Stimulated activated CD4-positive, alpha-beta T cell treated with anti-CD3 and anti-CD28 coated beads, Interleukin-15, amount 100 ng/mL, for 24 hours (primary cell): ENCODE data around the gene SH3RF3.

Source experiments
- DNase-seq: peaks from one replicate; pipeline ENCODE4 v3.0.0-alpha.2; 2020

SH3RF3 gene

DNA sequence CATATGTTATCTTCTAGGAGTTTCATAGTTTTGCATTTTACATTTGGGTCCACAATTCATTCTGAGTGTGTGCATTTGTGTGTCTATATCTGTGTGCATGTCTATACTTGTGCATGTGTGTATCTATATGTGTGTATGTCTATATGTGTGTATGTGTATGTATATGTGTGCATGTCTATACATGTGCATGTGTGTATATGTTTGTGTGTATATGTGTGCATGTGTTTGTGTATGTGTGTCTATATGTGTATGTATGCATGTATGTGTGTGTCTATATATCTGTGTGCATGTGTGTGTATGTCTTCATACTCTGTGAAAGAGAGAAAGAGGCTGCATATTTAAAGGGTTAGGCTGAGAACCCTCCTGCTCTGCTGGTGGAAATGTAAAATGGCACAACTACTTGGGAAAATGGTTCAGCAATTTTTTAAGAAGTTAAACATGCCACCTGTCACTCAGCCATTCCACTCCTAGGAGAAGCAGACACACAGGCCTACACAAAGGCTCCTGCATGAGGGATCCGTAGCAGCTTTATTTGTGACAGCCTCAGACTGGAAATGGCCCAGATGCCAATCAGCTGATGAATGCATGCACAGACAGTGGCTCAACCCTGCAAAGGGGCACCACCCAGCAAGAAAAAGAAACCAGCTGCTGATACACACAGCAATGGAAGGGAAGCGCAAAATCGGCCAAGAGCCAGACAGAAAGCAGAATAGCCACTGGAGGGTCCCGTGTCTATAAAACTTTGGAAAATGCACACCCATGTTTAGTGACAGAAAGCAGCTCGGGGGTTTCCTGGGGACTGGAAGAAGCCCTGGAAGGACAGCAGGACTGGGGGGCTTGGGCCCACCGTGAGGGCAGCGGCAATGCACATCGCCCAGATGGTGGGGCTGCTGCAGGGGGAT is 337.9 kb downstream of the SH3RF3 start:
- no peak for DNase-seq

DNA sequence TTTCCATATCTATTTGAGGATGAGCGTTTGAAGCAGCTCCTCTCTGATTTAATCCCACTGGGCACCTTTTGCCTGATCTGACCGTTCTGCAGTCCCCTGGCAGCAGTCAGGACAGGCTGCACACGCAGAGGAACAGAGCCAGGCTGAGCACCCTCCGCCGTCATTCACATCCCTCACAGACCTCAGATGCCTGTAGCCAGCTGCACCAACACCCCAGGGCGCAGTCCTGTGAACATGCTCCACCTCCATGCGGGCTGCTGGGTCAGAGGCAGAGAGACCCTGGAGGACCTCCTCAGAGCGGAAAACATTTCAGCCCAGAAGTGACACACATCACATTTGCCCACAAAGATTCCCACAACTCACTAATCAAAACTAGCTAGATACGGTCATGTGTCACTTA is 338.7 kb downstream of the SH3RF3 start:
- no peak for DNase-seq

DNA sequence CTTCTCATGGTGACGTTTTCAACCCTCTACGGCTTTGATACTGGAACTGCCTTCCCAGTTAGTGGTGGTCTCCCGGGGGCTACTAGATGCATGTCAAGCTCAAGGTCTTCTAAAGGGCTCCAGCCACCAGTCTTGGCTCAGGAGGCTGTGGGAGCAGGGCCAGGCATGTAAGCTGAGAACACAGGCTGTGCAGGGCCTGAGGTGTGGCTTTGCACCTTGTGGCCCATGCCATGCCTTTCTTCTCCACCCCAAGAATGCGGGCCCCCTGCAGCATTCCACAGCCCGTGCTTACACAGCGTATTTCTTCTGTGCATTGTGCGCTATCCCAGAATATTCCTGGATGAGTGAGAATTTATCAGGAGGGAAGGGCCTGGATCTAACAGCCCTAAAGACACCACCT is 339.9 kb downstream of the SH3RF3 start:
- no peak for DNase-seq

DNA sequence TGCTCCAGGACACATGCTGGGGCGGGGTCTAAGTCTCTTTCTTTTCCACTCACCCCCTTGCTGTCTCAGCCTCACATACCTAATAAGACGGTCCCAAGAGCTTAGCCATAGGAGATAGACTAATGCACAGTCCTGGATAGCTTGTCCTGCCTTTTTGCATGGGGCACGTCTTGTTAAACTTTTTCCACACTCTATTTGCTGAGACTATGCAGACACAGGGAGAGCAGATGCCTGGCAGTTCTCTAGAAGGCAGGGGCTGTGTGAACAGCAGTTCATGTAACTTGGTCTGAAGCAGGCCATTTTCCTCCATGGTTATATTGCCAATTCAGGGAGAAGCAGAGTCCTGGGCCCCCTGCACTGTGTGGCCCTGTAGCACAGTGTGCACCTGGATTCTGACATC is 342.7 kb downstream of the SH3RF3 start:
- DNase-seq = no peak

DNA sequence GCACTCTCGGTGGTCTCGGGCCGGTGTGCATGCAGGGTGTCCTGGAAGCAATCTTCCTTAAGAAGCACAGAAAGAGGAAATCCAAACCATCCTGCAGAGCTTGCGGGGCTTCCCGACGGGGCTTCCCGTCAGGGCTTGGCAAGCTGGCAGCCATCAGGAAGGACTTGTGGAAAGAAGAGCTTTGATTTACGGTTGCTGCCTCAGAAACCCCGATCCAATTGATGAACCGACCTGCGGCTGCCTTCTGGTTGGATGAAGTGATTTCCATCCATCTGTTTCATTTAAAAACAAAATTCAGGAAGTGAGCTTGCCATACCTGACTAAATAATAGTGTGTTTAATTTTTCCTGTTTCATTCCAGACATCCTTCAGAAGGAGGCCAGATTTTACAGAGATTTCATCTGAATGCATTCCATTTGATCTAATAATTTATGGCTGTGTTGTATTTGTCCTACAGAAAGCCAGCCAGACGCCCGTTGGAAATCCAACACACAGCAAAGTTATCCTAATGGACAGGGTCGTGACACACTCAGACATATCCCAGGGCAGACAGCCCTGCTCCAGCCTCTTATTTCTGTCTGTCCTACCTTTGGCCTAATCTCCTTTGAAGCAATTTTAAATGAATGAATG is 343.4 kb downstream of the SH3RF3 start:
- no peak for DNase-seq

DNA sequence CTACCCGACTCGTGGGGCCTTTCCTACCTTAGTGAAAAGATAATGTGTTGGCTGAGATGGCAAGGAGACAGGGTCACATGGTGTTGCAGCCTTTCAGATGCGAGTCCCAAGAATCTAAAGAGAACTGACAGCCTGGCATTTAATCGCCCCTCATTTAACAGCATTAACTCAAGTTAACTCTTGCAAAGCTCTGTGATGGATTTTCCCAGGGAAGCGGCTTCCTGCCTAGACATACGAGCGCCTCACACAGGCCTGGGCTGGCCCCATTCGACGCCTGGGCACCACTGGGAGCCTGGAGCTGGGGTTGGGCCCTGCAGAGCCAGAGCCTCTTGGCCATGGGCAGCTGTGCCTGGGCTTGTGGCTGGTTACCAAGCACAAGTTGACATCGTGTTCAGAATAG is 344.0 kb downstream of the SH3RF3 start:
- no peak for DNase-seq

DNA sequence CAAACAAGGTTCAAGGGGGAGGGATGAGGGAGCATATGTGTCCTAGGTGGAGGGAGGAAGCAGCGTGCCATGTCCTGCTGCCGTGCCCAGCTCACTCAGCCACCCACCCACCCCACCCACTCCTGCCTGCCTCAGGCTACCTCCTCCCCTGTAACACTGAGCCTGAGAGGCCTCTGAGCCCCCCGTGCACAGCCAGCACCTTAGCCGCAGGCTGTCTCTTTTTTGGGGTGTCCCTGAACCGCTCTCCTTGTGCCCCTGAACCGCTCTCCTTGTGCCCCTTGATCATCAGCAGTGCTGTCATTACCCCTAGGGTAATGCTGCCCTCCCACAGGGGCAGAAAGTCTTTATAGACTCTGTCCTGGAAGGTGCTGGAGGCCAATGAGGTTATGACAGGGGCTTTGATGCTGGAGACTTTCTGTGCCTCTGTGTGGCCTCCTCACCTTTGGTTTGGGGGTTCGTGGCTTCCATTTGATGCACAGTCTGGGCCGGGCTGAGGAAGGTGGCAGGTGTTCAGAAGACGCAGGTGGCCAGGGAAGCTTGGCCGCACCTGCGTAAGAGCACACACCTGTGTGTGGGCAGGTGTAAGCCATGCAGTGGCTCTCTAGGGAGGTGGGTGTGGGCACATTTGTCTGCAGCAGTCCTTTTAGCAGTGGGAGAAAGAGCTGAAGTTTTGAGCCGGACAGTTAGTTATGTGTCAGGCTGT is 344.8 kb downstream of the SH3RF3 start:
- no peak for DNase-seq

DNA sequence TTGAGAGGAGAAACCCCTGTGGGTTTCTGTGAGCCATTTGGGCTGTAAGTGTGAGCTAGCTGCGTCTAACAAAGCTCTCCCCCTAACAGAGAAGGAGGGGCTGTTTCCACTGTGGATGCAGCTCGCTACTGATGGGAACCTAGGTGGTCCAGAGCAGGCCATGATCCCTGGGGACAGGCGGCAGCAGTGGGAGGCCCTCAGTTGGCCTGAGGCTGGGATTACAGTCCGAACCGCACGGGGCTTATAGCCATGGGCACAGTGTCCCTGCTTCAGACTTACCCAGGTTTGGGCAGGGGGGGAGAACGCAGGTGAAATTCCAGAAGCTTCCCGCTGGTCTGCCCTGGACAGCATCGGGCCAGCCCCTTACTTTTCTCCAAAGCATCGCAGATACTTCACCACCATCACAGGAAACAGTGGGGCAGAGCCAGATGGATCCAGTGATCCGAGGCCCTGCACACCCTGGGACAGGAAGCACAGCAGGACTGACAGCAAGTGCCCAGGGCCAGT is 345.4 kb downstream of the SH3RF3 start:
- DNase-seq = no peak

DNA sequence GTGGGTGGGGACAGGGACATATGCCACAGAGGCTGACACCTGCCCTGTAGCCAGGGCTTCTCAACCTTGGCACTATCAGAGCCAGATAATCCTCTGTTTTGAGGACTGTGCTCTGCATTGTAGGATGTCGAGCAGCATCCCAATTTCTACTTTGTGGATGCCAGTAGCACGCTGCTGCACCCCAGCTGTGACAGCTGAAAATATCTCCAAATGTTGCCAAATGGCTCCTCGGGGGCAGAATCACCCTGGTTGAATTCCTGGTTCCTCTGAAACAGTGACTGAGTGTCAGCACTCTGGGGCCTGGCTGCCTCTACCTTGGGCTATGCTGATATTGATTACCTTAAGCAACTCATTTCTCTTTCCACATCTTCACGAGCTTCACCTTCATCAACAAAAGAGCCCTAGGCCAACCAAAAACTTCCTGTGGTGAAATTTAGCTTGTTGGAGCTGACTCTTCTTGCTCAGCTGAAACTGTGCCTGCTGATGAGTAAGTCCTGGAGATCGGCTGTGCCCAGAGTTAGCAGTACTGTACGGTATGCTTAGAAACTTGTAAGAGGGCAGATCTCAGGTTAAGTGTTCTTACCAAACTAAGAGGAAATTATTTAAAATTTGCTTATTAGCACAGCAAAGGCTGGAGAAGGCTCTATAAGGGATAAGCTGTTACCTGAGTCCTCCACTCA is 346.7 kb downstream of the SH3RF3 start:
- DNase-seq = no peak

DNA sequence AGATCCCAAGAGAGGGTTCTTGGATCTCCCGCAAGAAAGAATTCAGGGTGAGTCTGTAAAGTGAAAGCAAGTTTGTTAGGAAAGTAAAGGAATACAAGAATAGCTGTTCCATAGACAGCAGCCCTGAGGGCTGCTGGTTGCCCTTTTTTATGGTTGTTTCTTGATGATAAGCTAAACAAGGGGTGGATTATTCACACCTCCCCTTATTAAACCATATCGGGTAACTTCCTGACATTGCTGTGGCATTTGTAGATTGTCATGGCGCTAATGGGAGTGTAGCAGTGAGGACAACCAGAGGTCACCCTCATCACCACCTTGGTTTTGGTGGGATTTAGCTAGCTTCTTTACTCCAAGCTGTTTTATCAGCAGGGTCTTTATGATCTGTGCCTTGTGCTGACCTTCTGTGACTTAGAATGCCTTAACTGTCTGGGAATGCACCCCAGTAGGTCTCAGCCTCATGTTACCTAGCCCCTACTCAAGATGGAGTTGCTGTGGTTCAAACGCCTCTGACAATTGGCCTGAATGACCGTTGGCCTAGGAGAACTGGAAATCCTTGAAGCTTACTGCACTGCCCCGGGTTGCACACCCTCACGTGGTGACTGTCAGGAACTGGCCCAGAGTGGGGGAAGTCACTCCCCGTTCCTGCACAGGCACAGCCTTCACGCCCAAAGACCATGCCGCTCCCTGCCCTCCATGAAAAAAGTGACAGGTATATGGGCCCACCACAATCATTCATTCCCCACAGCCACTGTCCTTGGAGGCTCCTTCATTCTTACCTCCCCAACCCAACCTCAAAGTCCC is 347.8 kb downstream of the SH3RF3 start:
- no peak for DNase-seq

DNA sequence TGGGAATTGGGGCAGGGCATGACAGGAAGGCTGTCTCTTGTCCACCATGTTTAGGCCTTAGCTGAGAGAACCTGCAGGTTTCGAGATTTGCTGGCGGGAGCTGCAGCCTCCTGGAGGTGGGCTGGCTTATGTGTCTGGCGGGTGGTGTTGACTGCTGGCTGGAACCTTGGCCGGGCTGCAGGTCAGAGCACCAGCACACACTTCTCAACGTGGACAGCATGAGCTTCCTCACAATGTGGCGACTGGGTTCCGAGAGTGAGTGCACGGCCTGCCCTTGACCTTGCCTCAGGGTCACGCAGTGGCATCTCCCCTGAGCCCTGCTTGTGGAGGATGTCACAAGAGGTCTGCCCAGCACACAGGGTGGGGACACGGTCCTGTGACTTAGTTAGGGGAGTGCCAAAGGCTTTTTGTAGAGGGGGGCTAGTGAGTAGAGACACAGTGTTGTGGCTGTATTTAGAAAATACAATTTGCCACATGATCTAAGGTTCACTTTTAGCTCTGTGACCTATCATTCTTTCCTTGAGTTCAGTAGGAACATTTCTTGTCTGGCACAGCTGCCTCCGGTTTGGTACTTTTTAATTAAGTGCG is 350.0 kb downstream of the SH3RF3 start:
- no peak for DNase-seq

DNA sequence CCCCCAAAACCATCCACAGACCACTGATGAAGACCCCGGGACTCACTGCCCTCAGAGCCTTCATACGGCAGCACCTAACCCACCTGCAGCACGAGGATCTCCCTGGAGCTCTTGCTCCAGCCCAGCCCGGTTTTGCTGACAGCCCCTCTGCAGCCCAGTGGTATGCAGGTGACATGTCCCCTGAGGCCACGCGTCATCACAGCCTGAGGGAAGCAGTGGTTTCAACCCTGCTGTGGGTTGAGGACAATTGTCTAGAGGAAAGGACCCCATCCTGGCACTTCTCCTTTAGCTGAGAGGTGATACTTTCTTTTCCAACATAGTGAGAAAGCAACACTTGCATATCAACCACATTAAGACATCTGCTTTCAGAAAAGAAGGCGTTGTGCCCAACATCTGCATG is 350.8 kb downstream of the SH3RF3 start:
- DNase-seq = no peak

DNA sequence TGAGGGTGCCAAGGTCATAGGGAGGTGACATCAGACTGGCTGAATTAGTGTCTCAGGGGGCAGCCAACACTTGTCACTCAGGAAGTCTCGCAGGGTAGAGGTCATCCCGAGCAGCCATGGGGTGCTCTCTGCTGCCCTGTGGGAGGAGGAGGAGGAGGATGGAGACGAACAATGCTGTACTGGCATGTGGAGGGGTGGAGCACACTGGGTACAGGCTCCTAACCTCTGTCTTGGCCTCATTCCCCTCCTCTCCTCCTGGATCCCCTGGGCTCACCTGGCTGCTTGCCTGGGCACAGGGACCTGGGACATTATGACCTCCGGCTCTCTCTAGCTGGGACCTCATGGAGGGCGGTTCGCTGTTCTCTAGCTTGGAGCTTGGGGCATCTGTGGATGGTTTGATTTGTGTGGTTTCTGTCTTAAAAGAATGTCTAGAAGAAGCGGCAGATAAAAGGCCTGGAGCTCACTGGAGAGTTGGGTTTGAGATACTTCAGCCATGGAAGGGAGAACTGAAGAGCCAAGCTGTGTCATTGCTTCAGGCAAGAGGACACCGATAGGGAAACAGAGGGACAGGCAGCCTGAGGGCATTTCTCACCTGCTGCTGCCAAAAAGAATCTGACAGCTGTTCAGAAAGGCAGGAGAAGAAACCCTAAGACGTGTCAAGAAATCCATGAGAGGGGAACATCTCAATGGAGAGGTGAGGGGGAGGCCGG is 351.6 kb downstream of the SH3RF3 start:
- no peak for DNase-seq

DNA sequence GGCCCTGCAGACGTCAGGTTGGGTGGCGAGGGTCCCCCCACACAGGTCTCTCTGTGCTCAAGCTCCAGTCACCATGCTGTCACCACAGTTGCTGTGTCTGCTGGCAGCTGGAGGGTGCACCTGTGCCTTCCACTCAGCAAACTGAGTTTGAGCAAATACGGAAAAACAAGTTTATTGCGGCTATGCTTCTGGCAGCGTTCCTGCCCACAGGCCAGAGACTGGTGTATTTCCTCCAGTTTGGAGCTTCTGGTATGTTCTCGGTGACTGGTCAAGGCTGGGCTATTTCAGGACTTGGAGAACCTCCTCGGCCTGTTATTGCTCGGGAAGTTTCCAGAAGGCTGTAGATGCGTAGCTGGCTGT is 352.2 kb downstream of the SH3RF3 start:
- no peak for DNase-seq

DNA sequence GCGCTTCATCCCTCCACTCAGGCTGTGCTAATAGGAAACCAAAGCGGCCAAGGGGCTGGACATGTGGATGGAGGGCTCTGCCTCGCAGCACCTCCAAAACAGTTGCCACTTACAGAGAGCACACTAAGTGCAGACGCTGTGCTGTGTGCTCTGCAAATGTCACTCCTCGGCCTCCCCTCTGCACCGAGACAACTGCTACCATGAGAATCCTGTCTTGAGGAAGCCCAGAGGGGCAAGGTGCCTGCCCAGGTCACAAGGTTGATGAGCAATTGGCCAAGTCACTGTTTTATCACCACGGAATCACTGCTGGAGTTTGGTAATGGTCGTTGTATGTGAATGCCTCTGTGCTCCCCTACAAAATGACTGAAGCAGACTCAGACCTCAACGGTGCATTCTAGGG is 352.6 kb downstream of the SH3RF3 start:
- no peak for DNase-seq

DNA sequence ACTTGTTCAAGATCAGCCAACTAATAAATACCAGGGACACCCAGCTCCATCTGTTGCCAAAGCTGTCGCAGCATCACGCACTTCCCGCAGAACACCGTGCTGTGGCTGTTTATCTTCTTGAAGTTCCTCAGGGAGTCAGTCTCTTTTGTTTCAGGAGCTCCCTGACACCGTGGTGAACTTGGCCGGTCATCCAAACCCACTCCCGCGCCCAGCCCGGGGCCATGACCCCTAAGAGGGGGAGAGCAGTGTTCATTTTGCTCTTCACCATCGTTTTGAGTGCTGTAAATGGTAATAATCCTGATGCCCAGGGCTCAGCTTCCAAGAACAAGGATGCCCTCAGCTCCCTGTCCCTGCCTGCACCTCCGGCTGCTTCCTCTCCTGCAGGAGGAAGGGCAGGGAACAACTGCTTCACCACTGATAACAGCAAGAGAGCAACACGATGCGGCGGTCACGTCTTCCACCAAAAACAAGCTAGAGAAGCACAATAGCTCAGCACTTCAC is 353.4 kb downstream of the SH3RF3 start:
- DNase-seq = no peak

DNA sequence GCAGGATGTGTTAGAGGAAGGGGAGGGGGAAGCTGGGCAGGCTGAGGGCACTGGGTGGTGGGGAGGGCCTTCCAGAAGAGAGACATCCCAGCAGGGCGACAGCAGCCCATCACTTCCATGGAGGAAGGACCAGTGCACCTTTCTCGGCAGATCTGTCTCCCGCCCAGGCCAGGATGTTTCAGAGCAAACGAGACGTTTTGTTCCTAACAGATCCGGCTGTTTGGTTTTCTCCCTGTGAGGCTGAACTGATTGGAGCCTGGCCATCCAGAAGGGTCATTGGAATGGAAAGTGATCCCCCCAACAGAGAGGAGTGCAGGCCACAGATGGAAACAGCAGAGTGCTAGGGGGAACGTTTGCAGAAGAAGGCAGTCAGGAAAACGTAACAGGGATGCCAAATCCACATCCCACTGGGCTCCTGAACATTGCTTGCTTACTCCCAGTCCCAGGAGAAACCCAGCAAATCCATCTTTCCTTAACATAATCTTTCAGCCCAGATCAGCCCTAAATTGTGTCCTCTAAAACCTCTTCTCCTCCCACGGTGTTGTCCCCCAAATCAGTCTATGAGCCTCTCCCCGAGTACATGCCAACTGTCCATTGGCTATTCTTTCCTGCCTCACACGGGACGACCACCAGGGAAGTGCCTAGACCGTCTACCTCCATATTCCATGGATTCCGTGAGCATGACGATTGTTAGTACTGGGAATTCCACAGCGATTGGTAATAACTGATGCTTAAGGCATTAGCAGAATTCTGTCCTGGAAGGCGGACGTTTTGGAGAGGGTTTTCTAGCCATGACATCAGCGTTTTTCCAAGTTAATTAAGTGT is 357.9 kb downstream of the SH3RF3 start:
- DNase-seq = no peak

DNA sequence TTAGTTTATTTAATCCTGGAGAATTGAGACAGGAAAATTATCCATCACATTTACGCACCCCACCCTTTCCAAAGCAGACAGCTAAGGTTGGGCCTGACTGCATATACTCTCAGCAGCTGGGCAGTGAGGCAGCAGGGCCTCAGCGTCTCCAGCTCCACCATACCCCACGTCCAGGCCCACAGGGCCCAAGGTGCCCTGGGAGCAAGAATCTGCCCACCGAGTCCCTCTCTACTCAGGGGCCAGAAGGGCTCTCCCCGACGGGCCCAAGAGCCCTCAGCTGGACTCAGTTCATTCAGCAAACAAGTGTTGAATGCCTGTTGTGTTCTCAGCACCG is 358.5 kb downstream of the SH3RF3 start:
- no peak for DNase-seq

DNA sequence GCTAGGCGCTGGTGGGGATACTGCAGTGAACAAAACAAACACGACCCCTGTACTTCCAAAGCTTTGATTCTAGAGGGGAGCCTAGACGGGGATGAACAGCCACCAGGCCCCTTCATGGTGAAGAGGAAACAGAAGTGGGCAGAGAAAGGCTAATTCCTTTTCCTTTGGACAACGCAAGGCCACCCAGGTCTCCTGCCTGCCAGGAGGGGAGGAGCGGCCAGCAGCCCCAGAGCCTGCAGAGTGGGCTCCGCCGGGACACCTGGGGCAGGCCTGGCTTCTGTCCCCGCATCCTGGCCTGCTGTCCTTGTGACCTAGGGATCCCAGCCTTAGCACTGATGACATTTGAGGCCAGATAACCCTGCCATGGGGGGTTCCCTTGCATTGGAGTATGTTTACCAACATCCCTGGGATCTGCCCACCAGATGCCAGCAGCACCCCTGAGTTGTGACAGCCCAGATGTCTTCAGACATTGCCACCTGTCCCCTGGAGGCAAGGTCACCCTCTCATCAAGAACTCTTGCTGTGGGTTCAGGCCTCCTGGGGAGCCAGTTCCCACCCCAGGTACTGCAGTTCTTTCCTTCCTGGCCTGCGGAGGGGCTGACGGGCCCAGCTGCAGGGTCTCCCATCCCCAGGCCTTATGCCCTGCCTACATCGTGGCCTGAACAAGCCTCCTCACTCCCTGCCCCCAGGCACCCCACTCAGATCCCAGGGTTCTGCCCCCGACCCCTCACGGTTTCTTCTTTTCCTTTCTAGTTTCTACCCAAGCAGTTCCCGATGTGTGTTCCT is 359.1 kb downstream of the SH3RF3 start:
- DNase-seq = no peak
